Peyer's patch (tissue), 4 donors: ENCODE measurements around the gene SYCP2. TPM values are rescaled to one million over a fixed set of nuclear protein-coding genes. Genes with fewer than 3 reads are reported as not detected.

Source experiments
- DNase-seq, 3 donors: peaks; one replicate each; pipeline ENCODE4 v3.0.0-alpha.2; 2017 to 2019
- H3K27ac ChIP-seq, 4 donors: fragments of 200-600 bp; sonication (generic); one replicate each; pipeline ENCODE4 v1.5.1; 2016 to 2019
- H3K27me3 ChIP-seq, 2 donors: fragments of 200-600 bp; sonication (generic); one replicate each; pipeline ENCODE4 v1.5.1; 2019
- H3K36me3 ChIP-seq, 3 donors: fragments of 200-600 bp; sonication (generic); one replicate each; pipeline ENCODE4 v1.5.1; 2016 to 2019
- H3K4me1 ChIP-seq, 4 donors: fragments of 200-600 bp; sonication (generic); one replicate each; pipeline ENCODE4 v1.5.1; 2016 to 2019
- H3K4me3 ChIP-seq, 4 donors: fragments of 200-600 bp; sonication (generic); 1 replicate in 3 of 4; 2 replicates in 1 of 4; pipeline ENCODE4 v1.5.1; 2016 to 2019; ENCODE audit warnings: mild to moderate bottlenecking in 1 of 4
- H3K9me3 ChIP-seq, 4 donors: fragments of 200-600 bp; sonication (generic); one replicate each; pipeline ENCODE4 v1.5.1; 2016 to 2019; ENCODE audit warnings: mild to moderate bottlenecking in 1 of 4
- CTCF ChIP-seq, 6 experiments: fragments of 450-650 bp in 4 of 6; fragments of 200-600 bp in 2 of 6; sonication (generic) in 1 of 6; IDR thresholded peaks; one replicate each; pipeline ENCODE4 v1.5.1; 2017 to 2019; ENCODE audit warnings: antibody characterized with exemption in 6 of 6, mild to moderate bottlenecking in 3 of 6, moderate library complexity in 1 of 6
- POLR2A ChIP-seq, 2 donors: fragments of 450-650 bp; IDR thresholded peaks; one replicate each; pipeline ENCODE4 v1.5.1; 2017; ENCODE audit warnings: antibody characterized with exemption in 2 of 2, mild to moderate bottlenecking in 2 of 2, moderate library complexity in 2 of 2
- total RNA-seq, 4 donors: library from RNA; depleted of rRNA; stranded (reverse); fragments of >200 nt; gene quantifications; one replicate each; pipeline ENCODE4 v1.1.0, GENCODE V29; 2016

Gene SYCP2
- total RNA-seq, 4 donors from 2014 or later: 2.0 to 35.5 (median 2.7) TPM

DNA sequence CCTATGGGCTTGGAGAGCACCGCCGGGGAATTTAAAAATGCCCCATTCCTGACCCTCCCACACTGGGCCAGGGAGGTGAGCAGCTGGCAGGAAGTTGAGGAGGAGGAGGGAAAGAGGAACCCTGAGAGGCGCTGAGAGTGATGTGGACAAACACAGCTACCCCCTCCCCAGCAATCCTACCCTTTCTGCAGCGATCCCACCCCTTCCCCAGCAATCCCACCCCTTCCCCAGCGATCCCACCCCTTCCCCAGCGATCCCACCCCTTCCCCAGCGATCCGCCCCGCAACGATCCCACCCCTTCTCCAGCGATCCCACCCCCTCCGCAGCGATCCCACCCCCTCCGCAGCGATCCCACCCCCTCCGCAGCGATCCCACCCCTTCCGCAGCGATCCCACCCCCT, 111.6 kb downstream of the SYCP2 start:
- TF ChIP-seq CTCF (IDR thresholded peaks at IDR 0.05) (no peak), POLR2A (IDR thresholded peaks at IDR 0.05) (no peak)

GRCh38 chr20:59821201-59821600, 112.2 kb downstream of the SYCP2 start:
- H3K27me3 ChIP-seq: no peaks in the 10 kb centered on the region
- peaks cover 0 to 34% (median 6%) of the 10 kb centered on the region in 4 donors for H3K4me1 ChIP-seq
- TF ChIP-seq POLR2A (IDR thresholded peaks at IDR 0.05): no peak
- TF ChIP-seq CTCF (IDR thresholded peaks at IDR 0.05): no peak
- no peaks in the 10 kb centered on the region for H3K9me3 ChIP-seq
- H3K4me3 ChIP-seq: no peak overlapping the region
- no peaks in the 10 kb centered on the region for H3K36me3 ChIP-seq
- DNase-seq: no peak
- no peak overlapping the region for H3K27ac ChIP-seq

More for the DNA sequence above, 111.6 kb downstream of the SYCP2 start:
- Histone ChIP-seq H3K36me3 (no peaks in the 10 kb centered on the region), H3K27ac (no peak overlapping the region), H3K4me3 (no peak overlapping the region), H3K9me3 (no peaks in the 10 kb centered on the region), H3K4me1 (peaks cover 0 to 35% (median 6%) of the 10 kb centered on the region in 4 donors), H3K27me3 (no peaks in the 10 kb centered on the region)
- no peak for DNase-seq

DNA sequence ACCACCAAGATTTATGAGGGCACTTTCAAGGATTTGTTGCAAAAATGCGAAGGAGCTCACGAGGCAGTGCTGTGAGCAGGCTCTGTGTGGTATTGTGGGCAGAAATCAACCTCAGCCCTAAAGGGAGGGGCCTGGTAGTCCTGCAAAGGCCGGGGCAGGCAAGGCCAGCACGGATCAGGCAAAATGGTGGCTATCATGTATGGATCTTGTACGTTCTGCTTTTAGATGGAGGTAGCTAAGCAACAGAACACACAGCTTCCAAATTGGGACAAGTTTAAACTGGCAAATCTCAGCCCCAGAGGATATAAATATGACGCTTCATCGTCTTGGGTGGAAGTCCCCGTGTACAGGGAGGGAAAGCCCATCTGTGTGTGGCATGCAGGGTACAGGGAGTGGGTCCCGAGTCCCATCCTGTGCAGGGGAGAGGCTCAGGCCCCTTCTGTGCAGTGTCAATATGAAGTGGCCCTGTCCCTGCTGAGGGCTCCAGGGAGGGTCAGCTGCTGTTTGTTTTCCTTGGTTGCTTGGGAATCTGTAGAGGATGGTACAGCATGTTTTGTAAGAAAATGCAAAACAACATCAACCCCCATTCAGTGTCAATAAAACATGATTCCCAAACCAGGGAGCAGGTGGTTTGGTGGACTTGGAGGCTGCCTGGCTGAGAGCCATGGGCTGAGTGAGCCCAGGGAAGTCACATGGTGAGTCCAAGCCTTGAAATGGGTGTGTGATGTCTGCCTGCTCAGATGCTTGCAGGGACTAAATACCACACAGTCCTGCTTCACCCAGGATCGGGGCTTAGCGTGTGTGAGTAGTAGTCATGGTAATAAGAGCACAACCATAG, 113.0 kb downstream of the SYCP2 start:
- Histone ChIP-seq H3K4me1 (peaks cover 0 to 28% (median 4%) of the 10 kb centered on the region in 4 donors), H3K36me3 (no peaks in the 10 kb centered on the region), H3K4me3 (no peak overlapping the region), H3K9me3 (no peaks in the 10 kb centered on the region), H3K27me3 (no peaks in the 10 kb centered on the region), H3K27ac (peak overlapping the region in 1 of 4 donors; percentile 25)
- TF ChIP-seq POLR2A (IDR thresholded peaks at IDR 0.05) (no peak), CTCF (IDR thresholded peaks at IDR 0.05) (no peak)
- DNase-seq: peak; percentile 13 to 74 (median 68)

DNA sequence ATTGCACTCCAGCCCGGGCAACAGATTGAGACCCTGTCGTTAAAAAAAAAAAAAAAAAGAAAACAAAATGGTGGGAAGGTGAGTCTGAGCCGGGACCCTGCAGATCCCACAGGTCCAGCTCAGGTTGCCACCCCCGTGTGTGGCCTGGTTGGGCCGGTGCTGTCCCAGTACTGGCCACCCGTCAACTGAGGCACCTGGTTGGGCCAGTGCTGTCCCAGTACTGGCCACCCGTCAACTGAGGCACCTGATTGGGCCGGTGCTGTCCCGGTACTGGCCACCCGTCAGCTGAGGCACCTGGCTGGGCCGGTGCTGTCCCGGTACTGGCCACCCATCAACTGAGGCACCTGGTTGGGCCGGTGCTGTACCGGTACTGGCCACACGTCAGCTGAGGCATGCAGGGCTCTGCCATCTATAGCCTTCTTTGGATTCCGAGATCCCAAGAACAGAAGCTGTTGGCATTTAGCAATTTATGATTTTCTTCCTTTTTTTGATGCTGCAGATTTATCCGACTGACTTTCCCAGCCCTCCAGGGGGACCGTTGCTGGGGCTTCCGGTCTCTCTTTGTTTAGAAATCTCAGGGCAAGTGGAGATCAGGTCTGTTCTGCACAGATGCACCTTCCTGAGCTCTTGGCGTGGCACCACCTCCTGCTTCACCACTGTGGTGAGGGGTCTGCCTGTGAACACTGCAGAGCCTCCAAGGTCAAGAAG, 113.8 kb downstream of the SYCP2 start:
- TF ChIP-seq CTCF (IDR thresholded peaks at IDR 0.05) (no peak), POLR2A (IDR thresholded peaks at IDR 0.05) (no peak)
- H3K27me3 ChIP-seq: no peaks in the 10 kb centered on the region
- DNase-seq: peak in 2 of 3 donors; percentile 14 to 43
- H3K4me3 ChIP-seq: no peak overlapping the region
- no peaks in the 10 kb centered on the region for H3K36me3 ChIP-seq
- H3K4me1 ChIP-seq: peaks cover 0 to 20% (median 0%) of the 10 kb centered on the region in 4 donors
- no peak overlapping the region for H3K27ac ChIP-seq
- no peaks in the 10 kb centered on the region for H3K9me3 ChIP-seq

GRCh38 chr20:59818911-59819310, 114.5 kb downstream of the SYCP2 start:
- no peak overlapping the region for H3K4me3 ChIP-seq
- H3K9me3 ChIP-seq: no peaks in the 10 kb centered on the region
- TF ChIP-seq CTCF (IDR thresholded peaks at IDR 0.05) (no peak), POLR2A (IDR thresholded peaks at IDR 0.05) (no peak)
- peak in 1 of 3 donors; percentile 6 for DNase-seq
- no peaks in the 10 kb centered on the region for H3K36me3 ChIP-seq
- no peaks in the 10 kb centered on the region for H3K27me3 ChIP-seq
- peaks cover 0 to 19% (median 0%) of the 10 kb centered on the region in 4 donors for H3K4me1 ChIP-seq
- H3K27ac ChIP-seq: no peak overlapping the region
